ENCODE data around the gene GNPAT. TPM values are rescaled to one million over a fixed set of nuclear protein-coding genes. Genes with fewer than 3 reads are reported as not detected.

Gene GNPAT
- 85.0 and 86.0 TPM in 2 replicates for total RNA-seq
- polyA plus RNA-seq (2012) = 38.4 TPM

GRCh38 chr1:231240883-231241735, at the start of gene GNPAT:
TSS of gene GNPAT (plus strand) at chr1:231241212. CDS start at chr1:231241379, 167 bp downstream.
- peak; percentile 89 for DNase-seq (ENCODE audit: low read depth)

- DNase-seq (ENCODE audit: low read depth) = peak; percentile 63
These were observed 48.3 kb upstream of the GNPAT start for GRCh38 chr1:231192620-231193163.

- DNase-seq (ENCODE audit: low read depth) = no peak
These were observed 47.2 kb upstream of the GNPAT start for GRCh38 chr1:231193710-231194340.

- no peak for DNase-seq (ENCODE audit: low read depth)
These were observed 46.6 kb upstream of the GNPAT start for GRCh38 chr1:231194476-231194842.

- no peak for DNase-seq (ENCODE audit: low read depth)
These were observed 46.0 kb upstream of the GNPAT start for GRCh38 chr1:231194843-231195516.

GRCh38 chr1:231196307-231196706, 44.7 kb upstream of the GNPAT start:
- no peak for DNase-seq (ENCODE audit: low read depth)

GRCh38 chr1:231196728-231197127, 44.3 kb upstream of the GNPAT start:
- DNase-seq (ENCODE audit: low read depth) = no peak

GRCh38 chr1:231199868-231200267, 41.1 kb upstream of the GNPAT start:
- no peak for DNase-seq (ENCODE audit: low read depth)

- no peak for DNase-seq (ENCODE audit: low read depth)
These were observed 40.5 kb upstream of the GNPAT start for GRCh38 chr1:231200388-231201031.

GRCh38 chr1:231201375-231201978, 39.5 kb upstream of the GNPAT start:
- DNase-seq (ENCODE audit: low read depth) = no peak

GRCh38 chr1:231201979-231202633, 38.9 kb upstream of the GNPAT start:
- no peak for DNase-seq (ENCODE audit: low read depth)

- DNase-seq (ENCODE audit: low read depth) = no peak
These were observed 37.6 kb upstream of the GNPAT start for GRCh38 chr1:231203259-231204057.

GRCh38 chr1:231206856-231207255, 34.2 kb upstream of the GNPAT start:
- DNase-seq (ENCODE audit: low read depth) = no peak

GRCh38 chr1:231207437-231207836, 33.6 kb upstream of the GNPAT start:
- no peak for DNase-seq (ENCODE audit: low read depth)

- no peak for DNase-seq (ENCODE audit: low read depth)
These were observed 32.0 kb upstream of the GNPAT start for GRCh38 chr1:231208980-231209379.

GRCh38 chr1:231209531-231209930, 31.5 kb upstream of the GNPAT start:
- no peak for DNase-seq (ENCODE audit: low read depth)

- no peak for DNase-seq (ENCODE audit: low read depth)
These were observed 30.9 kb upstream of the GNPAT start for GRCh38 chr1:231210126-231210525.

GRCh38 chr1:231211005-231211857, 29.8 kb upstream of the GNPAT start:
- peak; percentile 81 for DNase-seq (ENCODE audit: low read depth)

Data from myocyte (in vitro differentiated cells).